WTC11 (cell line): ENCODE results near the gene ANKRD11. TPM values are rescaled to one million over a fixed set of nuclear protein-coding genes. Genes with fewer than 3 reads are reported as not detected.
A peak's percentile ranks its signal among the peaks of the same experiment; 100 is the strongest.

Source experiments
- ATAC-seq: fragments of 200-7000 bp; cut with Tn5 transposase; 2 replicates; pipeline ENCODE4 v1.10.0; 2021; ENCODE audit warnings: mild to moderate bottlenecking, moderate library complexity
- CTCF ChIA-PET: fragments of 300-600 bp; sonication (Branson Sonifier 250); formaldehyde crosslinking; loops from one replicate; lab custom pipeline; 2021; ENCODE audit warnings: antibody characterized with exemption; lab: Charles Lee
- POLR2A ChIA-PET: fragments of 350-600 bp; sonication (Branson Sonifier 250); formaldehyde crosslinking; loops from one replicate; lab custom pipeline; 2021; ENCODE audit warnings: antibody characterized with exemption; lab: Charles Lee
- DNase-seq: peaks from one replicate; pipeline ENCODE4 v3.0.0; 2021; ENCODE audit warnings: low spot score
- H3K27ac Mint-ChIP-seq: 2 replicates; pipeline ENCODE4 v1.8.0; 2021; ENCODE audit warnings: mixed read lengths
- H3K27me3 Mint-ChIP-seq: 2 replicates; pipeline ENCODE4 v1.8.0; 2021; ENCODE audit warnings: low read depth, mild to moderate bottlenecking, moderate library complexity, mixed read lengths
- H3K36me3 Mint-ChIP-seq: 2 replicates; pipeline ENCODE4 v1.8.0; 2021; ENCODE audit warnings: mixed read lengths
- H3K4me1 Mint-ChIP-seq: 2 replicates; pipeline ENCODE4 v1.8.0; 2022; ENCODE audit warnings: mixed read lengths
- H3K4me3 Mint-ChIP-seq: 2 replicates; pipeline ENCODE4 v1.8.0; 2021; ENCODE audit warnings: mild to moderate bottlenecking, moderate library complexity, mixed read lengths
- H3K9me3 Mint-ChIP-seq: 2 replicates; pipeline ENCODE4 v1.8.0; 2021; ENCODE audit warnings: mixed read lengths
- ATF2 ChIP-seq: sonication (generic); formaldehyde crosslinking; IDR thresholded peaks from 2 replicates; pipeline ENCODE4 v1.8.1; 2022; ENCODE audit warnings: low read depth, missing genetic modification reagents, borderline replicate concordance
- ATF6 ChIP-seq: sonication (generic); formaldehyde crosslinking; IDR thresholded peaks from 2 replicates; pipeline ENCODE4 v1.8.1; 2023; ENCODE audit warnings: mild to moderate bottlenecking, missing genetic modification reagents
- E2F5 ChIP-seq: sonication (generic); formaldehyde crosslinking; IDR thresholded peaks from 2 replicates; pipeline ENCODE4 v1.8.1; 2022; ENCODE audit warnings: mild to moderate bottlenecking, moderate library complexity, missing genetic modification reagents
- EMX1 ChIP-seq: fragments of 250-450 bp; sonication (Bioruptor Pico); IDR thresholded peaks from 2 replicates; pipeline ENCODE4 v1.8.0; 2021; ENCODE audit warnings: mild to moderate bottlenecking
- FOXP4 ChIP-seq: sonication (generic); formaldehyde crosslinking; IDR thresholded peaks from 2 replicates; pipeline ENCODE4 v1.8.0; 2022; ENCODE audit warnings: mild to moderate bottlenecking, missing genetic modification reagents
- GRHL2 ChIP-seq: fragments of 250-450 bp; sonication (Bioruptor Pico); IDR thresholded peaks from 2 replicates; pipeline ENCODE4 v1.8.0; 2022; ENCODE audit warnings: mild to moderate bottlenecking, moderate library complexity; ENCODE audit not compliant: insufficient replicate concordance, severe bottlenecking
- JAZF1 ChIP-seq: fragments of 250-450 bp; sonication (Bioruptor Pico); IDR thresholded peaks from 2 replicates; pipeline ENCODE4 v1.9.0; 2021; ENCODE audit warnings: moderate library complexity, mild to moderate bottlenecking, inconsistent platforms
- KAT7 ChIP-seq: sonication (generic); formaldehyde crosslinking; IDR thresholded peaks from 2 replicates; pipeline ENCODE4 v1.8.1; 2023; ENCODE audit warnings: missing genetic modification reagents, mild to moderate bottlenecking, borderline replicate concordance
- NFYB ChIP-seq: sonication (generic); formaldehyde crosslinking; conservative IDR thresholded peaks from 2 replicates; pipeline ENCODE4 v1.8.0; 2022; ENCODE audit warnings: low read depth, missing genetic modification reagents
- NR3C1 ChIP-seq: sonication (generic); formaldehyde crosslinking; conservative IDR thresholded peaks from 2 replicates; pipeline ENCODE4 v1.8.1; 2023; ENCODE audit warnings: low read depth, mild to moderate bottlenecking, missing genetic modification reagents
- ZNF416 ChIP-seq: fragments of 250-450 bp; sonication (Bioruptor Pico); IDR thresholded peaks from 2 replicates; pipeline ENCODE4 v1.9.0; 2021; ENCODE audit warnings: mild to moderate bottlenecking, inconsistent platforms
- total RNA-seq: library from RNA; stranded (reverse); gene quantifications from 3 replicates; pipeline ENCODE4 v1.2.3, GENCODE V29; 2021
- TF ChIP-seq, protein P1 (sequence below): fragments of 250-450 bp; sonication (Bioruptor Pico); IDR thresholded peaks from 2 replicates; pipeline ENCODE4 v1.9.0; 2021; ENCODE audit warnings: mild to moderate bottlenecking, borderline replicate concordance
- TF ChIP-seq, protein P2 (sequence below): sonication (generic); formaldehyde crosslinking; IDR thresholded peaks from 2 replicates; pipeline ENCODE4 v1.8.1; 2023; ENCODE audit warnings: mild to moderate bottlenecking, missing genetic modification reagents

ANKRD11 gene
- total RNA-seq, 1 experiment from 2014 or later, result 184 TPM

DNA sequence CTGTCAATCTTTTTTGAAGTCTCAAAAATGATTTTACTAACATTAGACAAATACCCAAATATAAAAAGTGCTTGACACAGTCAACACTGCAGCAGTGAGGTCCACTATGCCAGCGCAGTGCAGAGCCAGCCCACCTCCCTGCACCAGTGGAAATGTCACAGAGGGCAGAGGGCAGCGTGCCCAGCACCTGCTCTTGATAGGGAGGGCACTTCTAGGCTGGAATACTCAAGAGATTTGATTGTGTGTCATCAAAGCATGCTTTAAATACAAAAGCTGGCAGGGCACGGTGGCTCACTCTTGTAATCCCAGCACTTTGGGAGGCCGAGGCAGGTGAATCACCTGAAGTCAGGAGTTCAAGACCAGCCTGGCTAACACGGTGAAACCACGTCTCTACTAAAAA is 136.0 kb downstream of the ANKRD11 start:
- H3K27ac Mint-ChIP-seq, result peak overlapping the region; percentile 89
- CTCF ChIA-PET, result interaction anchor here (0.6 to 1.2 kb wide), 3 partner anchors 29 to 46 kb away, joined by 3 read pairs; no protein-coding TSS in a partner anchor

GRCh38 chr16:89352091-89352681 is 138.2 kb downstream of the ANKRD11 start:
- H3K4me3 Mint-ChIP-seq, result no peak overlapping the region
- ChIA-PET POLR2A (no interaction called here), CTCF (interaction anchor here (0.6 to 1.7 kb wide), 5 partner anchors 16 to 63 kb away, joined by 3 to 5 read pairs (median 4); no protein-coding TSS in a partner anchor)
- TF ChIP-seq JAZF1 (CRISPR knock-in tag) (no peak), NR3C1 (CRISPR knock-in tag) (no peak)
- TF ChIP-seq, protein P1, sequence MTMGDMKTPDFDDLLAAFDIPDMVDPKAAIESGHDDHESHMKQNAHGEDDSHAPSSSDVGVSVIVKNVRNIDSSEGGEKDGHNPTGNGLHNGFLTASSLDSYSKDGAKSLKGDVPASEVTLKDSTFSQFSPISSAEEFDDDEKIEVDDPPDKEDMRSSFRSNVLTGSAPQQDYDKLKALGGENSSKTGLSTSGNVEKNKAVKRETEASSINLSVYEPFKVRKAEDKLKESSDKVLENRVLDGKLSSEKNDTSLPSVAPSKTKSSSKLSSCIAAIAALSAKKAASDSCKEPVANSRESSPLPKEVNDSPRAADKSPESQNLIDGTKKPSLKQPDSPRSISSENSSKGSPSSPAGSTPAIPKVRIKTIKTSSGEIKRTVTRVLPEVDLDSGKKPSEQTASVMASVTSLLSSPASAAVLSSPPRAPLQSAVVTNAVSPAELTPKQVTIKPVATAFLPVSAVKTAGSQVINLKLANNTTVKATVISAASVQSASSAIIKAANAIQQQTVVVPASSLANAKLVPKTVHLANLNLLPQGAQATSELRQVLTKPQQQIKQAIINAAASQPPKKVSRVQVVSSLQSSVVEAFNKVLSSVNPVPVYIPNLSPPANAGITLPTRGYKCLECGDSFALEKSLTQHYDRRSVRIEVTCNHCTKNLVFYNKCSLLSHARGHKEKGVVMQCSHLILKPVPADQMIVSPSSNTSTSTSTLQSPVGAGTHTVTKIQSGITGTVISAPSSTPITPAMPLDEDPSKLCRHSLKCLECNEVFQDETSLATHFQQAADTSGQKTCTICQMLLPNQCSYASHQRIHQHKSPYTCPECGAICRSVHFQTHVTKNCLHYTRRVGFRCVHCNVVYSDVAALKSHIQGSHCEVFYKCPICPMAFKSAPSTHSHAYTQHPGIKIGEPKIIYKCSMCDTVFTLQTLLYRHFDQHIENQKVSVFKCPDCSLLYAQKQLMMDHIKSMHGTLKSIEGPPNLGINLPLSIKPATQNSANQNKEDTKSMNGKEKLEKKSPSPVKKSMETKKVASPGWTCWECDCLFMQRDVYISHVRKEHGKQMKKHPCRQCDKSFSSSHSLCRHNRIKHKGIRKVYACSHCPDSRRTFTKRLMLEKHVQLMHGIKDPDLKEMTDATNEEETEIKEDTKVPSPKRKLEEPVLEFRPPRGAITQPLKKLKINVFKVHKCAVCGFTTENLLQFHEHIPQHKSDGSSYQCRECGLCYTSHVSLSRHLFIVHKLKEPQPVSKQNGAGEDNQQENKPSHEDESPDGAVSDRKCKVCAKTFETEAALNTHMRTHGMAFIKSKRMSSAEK (CRISPR knock-in tag), result no peak
- no peaks in the 10 kb centered on the region for H3K9me3 Mint-ChIP-seq
- H3K4me1 Mint-ChIP-seq, result peaks cover 60% of the 10 kb centered on the region
- no peaks in the 10 kb centered on the region for H3K27me3 Mint-ChIP-seq
- H3K27ac Mint-ChIP-seq, result peak overlapping the region; percentile 69
- no peak for DNase-seq
- H3K36me3 Mint-ChIP-seq, result no peaks in the 10 kb centered on the region
- no peak; the same call in 1 of the 2 replicates for ATAC-seq

More for the DNA sequence above, 136.0 kb downstream of the ANKRD11 start:
- H3K36me3 Mint-ChIP-seq, result no peaks in the 10 kb centered on the region
- ATAC-seq, result no peak
- H3K4me1 Mint-ChIP-seq, result peaks cover 65% of the 10 kb centered on the region
- TF ChIP-seq GRHL2 (CRISPR knock-in tag) (no peak), E2F5 (CRISPR knock-in tag) (no peak)
- TF ChIP-seq, protein P1 (CRISPR knock-in tag), result no peak
- POLR2A ChIA-PET, result no interaction called here
- DNase-seq, result no peak
- no peaks in the 10 kb centered on the region for H3K27me3 Mint-ChIP-seq
- no peak overlapping the region for H3K4me3 Mint-ChIP-seq
- no peaks in the 10 kb centered on the region for H3K9me3 Mint-ChIP-seq

- ATAC-seq (no peak), DNase-seq (no peak)
- Mint-ChIP-seq H3K27me3 (no peaks in the 10 kb centered on the region), H3K4me3 (no peak overlapping the region), H3K9me3 (no peaks in the 10 kb centered on the region), H3K27ac (peak overlapping the region; percentile 60; the same call in 1 of the 2 replicates), H3K4me1 (peaks cover 61% of the 10 kb centered on the region), H3K36me3 (no peaks in the 10 kb centered on the region)
- CTCF ChIA-PET, result interaction anchor here (0.6 to 1.3 kb wide), 3 partner anchors 15 to 58 kb away, joined by 3 to 5 read pairs (median 4); no protein-coding TSS in a partner anchor
- POLR2A ChIA-PET, result no interaction called here
- no peak for TF ChIP-seq ATF6 (CRISPR knock-in tag)
- no peak for TF ChIP-seq EMX1 (CRISPR knock-in tag)
- TF ChIP-seq, protein P2, sequence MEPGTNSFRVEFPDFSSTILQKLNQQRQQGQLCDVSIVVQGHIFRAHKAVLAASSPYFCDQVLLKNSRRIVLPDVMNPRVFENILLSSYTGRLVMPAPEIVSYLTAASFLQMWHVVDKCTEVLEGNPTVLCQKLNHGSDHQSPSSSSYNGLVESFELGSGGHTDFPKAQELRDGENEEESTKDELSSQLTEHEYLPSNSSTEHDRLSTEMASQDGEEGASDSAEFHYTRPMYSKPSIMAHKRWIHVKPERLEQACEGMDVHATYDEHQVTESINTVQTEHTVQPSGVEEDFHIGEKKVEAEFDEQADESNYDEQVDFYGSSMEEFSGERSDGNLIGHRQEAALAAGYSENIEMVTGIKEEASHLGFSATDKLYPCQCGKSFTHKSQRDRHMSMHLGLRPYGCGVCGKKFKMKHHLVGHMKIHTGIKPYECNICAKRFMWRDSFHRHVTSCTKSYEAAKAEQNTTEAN (CRISPR knock-in tag), result no peak
- TF ChIP-seq KAT7 (CRISPR knock-in tag), result no peak
- no peak for TF ChIP-seq ZNF416 (CRISPR knock-in tag)
- no peak for TF ChIP-seq FOXP4 (CRISPR knock-in tag)
- TF ChIP-seq NFYB, result no peak
- no peak for TF ChIP-seq ATF2
Measured at GRCh38 chr16:89351645-89352044, 138.7 kb downstream of the ANKRD11 start.
